BE2C (cell line): Measurements from ENCODE around the gene ALKBH6.

Source experiments
- DNase-seq: peaks from one replicate; pipeline ENCODE4 v3.0.0-alpha.2; 2020
- H3K27me3 ChIP-seq: fragments of 250-450 bp; sonication (Bioruptor Pico); 2 replicates; pipeline ENCODE4 v1.5.1; 2020; ENCODE audit warnings: mild to moderate bottlenecking
- H3K36me3 ChIP-seq: fragments of 250-450 bp; sonication (Bioruptor Pico); 2 replicates; pipeline ENCODE4 v1.5.1; 2020; ENCODE audit warnings: mild to moderate bottlenecking
- H3K4me1 ChIP-seq: fragments of 250-450 bp; sonication (Bioruptor Pico); 2 replicates; pipeline ENCODE4 v1.5.1; 2020
- H3K4me3 ChIP-seq: 2 replicates; pipeline ENCODE4 v1.5.1; 2011; ENCODE audit warnings: low read depth, low read length
- H3K9me3 ChIP-seq: fragments of 250-450 bp; sonication (Bioruptor Pico); 2 replicates; pipeline ENCODE4 v1.5.1; 2020
- CTCF ChIP-seq: IDR thresholded peaks from 2 replicates; pipeline ENCODE4 v1.5.1; 2012; ENCODE audit warnings: mild to moderate bottlenecking, low read depth, low read length

The ALKBH6 gene

DNA sequence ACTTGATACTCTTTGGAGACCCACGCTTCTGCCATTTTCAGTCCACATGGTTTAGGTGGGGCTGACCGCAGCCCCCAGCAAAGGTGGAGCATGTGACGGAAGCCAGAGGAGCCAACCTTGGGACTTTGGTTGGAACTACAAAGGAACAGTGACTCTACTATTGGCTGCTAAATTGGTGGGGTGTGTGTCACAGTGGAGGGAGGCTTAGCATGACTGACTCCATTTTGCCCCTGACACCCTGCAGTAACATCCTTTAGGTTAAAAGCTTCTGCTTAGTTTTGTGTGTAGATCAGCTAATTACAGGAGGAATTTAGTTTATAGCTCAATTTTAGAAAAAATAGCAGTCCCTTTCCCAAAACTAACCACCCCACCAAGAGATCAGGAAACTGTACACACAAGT lies 12.4 kb downstream of the ALKBH6 start:
- Histone ChIP-seq H3K27me3 (no peaks in the 10 kb centered on the region), H3K9me3 (no peaks in the 10 kb centered on the region), H3K4me1 (no peaks in the 10 kb centered on the region; the same call in 1 of the 2 replicates), H3K4me3 (no peak overlapping the region), H3K36me3 (peaks cover 14% of the 10 kb centered on the region)
- DNase-seq: no peak
- TF ChIP-seq CTCF: no peak

DNA sequence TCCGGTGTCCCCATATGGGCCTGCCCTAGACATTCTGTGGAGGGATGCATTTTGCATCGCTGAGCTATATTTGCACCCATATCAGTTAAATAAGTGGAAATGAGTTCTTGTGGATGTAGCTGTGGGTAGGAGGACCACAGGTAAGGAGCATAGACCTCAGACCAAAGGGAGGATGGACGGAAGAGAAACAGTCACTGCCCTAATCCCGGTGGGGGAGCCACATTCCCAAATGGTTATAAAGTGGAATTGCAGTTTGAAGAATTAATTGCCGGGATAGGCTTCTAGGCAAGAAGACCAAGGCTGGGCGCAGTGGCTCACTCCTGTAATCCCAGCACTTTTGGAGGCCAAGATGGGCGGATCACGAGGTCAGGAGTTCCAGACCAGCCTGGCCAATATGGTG lies 17.2 kb downstream of the ALKBH6 start:
- no peaks in the 10 kb centered on the region for H3K27me3 ChIP-seq
- no peaks in the 10 kb centered on the region for H3K9me3 ChIP-seq
- no peaks in the 10 kb centered on the region for H3K4me1 ChIP-seq
- peak overlapping the region; percentile 85 for H3K4me3 ChIP-seq
- no peak for DNase-seq
- TF ChIP-seq CTCF: no peak
- H3K36me3 ChIP-seq: peaks cover 14% of the 10 kb centered on the region

DNA sequence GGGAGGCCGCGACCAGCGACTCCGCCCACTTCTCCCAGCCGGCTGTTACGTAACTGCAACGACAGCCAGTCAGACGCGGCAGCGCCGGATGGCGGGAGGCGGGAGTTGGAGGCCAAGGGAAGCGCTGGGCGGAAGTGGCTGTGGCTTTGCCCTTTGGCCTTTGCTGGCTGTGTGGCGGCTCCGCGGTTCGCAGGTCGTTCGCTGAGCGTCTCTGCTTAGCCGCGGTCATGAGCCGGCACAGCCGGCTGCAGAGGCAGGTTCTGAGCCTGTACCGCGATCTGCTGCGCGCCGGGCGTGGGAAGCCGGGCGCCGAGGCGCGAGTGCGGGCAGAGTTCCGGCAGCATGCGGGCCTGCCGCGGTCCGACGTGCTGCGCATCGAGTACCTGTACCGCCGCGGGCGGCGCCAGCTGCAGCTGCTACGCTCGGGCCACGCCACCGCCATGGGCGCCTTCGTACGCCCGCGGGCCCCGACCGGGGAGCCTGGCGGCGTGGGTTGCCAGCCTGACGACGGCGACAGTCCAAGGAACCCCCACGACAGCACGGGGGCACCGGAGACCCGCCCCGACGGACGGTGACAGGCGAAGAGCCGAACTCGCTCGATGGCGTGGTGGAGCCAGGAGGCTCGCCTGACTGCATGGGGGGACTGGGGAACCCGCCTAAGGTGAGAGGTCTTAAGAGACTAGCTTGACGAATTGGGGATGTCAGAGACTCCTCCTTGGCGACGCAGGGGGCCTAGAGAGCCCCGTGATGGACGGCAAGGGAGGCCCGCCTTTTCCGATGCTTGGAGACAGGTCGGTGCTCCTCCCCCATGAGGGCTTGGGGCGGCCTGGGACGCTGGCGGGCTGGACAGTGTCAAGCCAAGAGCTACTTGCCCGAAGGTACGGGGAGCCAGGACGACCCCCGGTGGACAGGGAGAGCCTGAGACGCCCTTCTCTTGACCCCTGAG lies 18.7 kb downstream of the ALKBH6 start, which contains the start of gene SDHAF1:
Gene SDHAF1, plus strand, starts transcription at position 141 of the 946 bp plus-strand sequence. Its CDS starts 87 bp downstream, at position 228.
- Histone ChIP-seq H3K9me3 (no peaks in the 10 kb centered on the region), H3K4me1 (no peaks in the 10 kb centered on the region), H3K27me3 (no peaks in the 10 kb centered on the region), H3K36me3 (peaks cover 7% of the 10 kb centered on the region), H3K4me3 (peak within 1 kb of the TSS; percentile 85)
- peak; percentile 96 for DNase-seq
- no peak for TF ChIP-seq CTCF

DNA sequence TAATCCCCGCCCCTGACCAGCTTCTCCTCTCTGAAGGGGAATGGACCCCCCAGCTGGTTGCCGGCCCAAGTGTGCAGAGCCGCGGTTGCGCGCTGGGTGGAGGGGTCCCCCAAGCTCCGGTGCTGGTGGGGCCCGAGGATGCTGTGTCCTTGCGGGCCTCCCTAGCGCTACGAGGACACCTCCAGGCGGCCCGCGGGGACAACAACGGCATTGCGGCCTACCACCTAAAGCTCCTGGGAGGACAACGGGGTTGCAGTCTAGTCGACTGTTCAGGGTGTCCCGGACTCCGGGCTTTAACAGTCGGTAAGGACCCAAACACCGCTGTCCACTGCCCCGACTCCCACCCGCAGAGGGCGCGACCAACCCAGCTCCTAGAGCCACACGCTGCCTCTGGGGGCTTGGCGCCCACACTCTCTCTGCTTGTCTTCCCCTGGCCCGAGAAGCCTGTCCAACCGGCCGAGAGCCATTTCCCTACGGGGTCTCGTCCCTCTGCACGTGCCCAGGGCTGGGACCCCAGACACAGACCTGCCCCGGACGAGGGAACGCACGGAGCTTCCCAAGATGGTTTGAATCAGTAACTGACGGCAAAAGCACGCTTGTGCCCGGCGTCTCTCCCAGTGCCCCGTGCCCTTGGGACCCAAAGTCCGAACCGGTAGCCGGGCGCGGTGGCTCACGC lies 20.0 kb downstream of the ALKBH6 start:
- no peak for TF ChIP-seq CTCF
- Histone ChIP-seq H3K27me3 (no peaks in the 10 kb centered on the region), H3K4me1 (no peaks in the 10 kb centered on the region), H3K36me3 (no peaks in the 10 kb centered on the region), H3K4me3 (no peak overlapping the region), H3K9me3 (no peaks in the 10 kb centered on the region)
- no peak for DNase-seq

GRCh38 chr19:35992907-35993765 lies 20.9 kb downstream of the ALKBH6 start:
- no peaks in the 10 kb centered on the region for H3K36me3 ChIP-seq
- no peak overlapping the region for H3K4me3 ChIP-seq
- no peaks in the 10 kb centered on the region for H3K4me1 ChIP-seq
- no peak for DNase-seq
- no peak for TF ChIP-seq CTCF
- no peaks in the 10 kb centered on the region for H3K27me3 ChIP-seq
- no peaks in the 10 kb centered on the region for H3K9me3 ChIP-seq
